HTR-8/SVneo (cell line): ENCODE measurements around the gene METTL15.
"Not testable (repeated sequence)": the region's sequence is repeated elsewhere in the genome, so short reads cannot be mapped to it uniquely, and the experiment has no call there.

Experiments used
- DNase-seq: peaks from one replicate; pipeline ENCODE4 v3.0.0; 2011; ENCODE audit warnings: low spot score, mixed read lengths; ENCODE audit not compliant: insufficient read length
- FAIRE-seq: peaks from 2 replicates; lab custom pipeline; 2011; peaks lifted over from hg19 to GRCh38; lab: Jason Lieb, UNC

Gene METTL15

DNA sequence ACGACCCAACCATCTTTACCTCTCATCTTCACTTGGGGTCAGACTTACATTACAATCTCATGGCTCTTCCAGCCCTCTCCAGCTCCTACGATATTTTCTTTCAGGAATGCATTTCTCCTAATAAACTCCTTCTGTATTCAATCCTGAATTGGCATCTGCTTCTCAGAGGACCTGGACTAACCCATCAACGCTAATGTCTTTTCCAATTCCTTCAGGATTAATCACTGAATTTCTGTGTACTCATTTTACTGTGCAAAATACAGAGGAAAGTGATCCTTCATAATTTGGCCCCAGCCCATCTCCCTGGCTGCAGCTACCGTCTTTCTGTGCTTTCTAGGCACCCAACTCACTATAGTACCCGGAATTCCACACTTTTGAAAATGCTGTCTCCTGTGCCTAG, 239.2 kb downstream of the METTL15 start:
- no peak for DNase-seq
- no peak for FAIRE-seq

DNA sequence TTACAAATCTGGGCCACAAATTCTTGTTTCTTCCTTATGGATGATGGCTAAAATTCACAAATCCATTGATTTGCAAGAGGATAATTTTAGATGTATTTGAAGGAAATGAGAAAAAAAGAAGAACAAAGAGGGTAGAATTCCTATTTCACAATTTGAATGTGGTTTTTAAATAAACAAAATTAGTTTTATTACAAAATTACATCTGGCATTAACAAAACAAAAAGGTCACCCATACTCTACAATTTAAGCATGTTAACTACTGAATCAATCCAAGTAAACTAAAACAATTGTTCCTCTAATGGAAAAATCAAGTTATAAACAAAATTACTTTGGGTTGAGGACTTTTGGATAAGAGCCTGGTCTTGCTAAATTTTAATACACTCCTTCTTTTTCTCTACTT, 242.0 kb downstream of the METTL15 start:
- no peak for FAIRE-seq
- no peak for DNase-seq

DNA sequence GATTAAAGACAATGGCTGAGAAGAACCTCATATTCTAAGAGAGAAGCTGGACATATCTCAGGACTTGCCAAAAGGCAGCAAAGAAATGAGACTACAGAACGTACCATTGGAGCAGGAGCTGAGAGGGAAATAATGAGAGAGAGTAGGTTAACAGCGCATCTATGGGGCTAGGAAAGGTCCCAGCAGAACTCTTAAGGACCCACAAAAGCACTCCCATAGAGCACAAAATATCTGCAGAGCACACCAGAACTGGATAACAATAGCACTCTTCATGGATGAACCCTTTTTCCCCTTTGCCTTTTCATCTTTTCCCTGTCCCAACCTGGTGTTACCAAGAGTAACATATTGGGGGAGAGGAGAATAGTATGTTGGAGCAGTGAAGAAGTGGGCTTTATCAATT, 245.8 kb downstream of the METTL15 start:
- FAIRE-seq (no peak), DNase-seq (no peak)

DNA sequence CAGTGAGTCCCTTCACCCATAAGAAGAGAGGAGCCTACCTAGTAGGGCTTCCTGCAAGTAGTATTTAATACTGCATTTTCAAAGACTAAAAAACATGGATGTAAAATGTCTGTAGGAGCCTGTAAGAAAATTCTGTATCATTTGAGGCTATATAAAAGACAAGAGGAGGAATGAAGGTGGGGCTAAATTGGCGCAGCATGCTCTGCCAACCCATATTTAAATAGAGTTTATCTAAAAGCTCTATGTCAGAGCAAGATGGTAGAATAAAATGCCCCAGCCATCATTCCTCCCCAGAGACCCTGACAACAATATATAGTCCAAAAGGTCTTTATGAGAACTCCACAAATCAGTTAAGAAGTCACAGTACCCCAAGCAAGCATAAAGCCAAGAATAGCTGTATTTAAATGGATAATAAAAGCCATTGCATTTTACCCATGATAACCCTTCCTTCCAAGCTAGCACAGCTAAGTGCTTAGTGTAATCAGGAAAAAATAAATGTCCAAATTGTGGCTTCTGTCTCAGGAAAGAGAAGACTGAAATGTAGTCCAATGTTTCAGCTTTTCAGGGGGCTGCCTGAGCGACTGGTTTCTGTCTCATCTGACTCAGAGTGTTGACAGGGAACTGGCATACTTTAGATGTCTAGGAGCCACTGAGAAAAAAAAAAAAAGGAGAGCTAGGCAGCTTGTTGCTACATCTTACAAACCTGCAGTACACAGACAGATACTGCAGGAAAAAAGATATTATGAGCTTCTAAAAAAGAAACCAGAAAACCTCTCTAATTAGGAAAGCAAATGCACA, 258.6 kb downstream of the METTL15 start:
- FAIRE-seq (no peak), DNase-seq (peak; percentile 23)

DNA sequence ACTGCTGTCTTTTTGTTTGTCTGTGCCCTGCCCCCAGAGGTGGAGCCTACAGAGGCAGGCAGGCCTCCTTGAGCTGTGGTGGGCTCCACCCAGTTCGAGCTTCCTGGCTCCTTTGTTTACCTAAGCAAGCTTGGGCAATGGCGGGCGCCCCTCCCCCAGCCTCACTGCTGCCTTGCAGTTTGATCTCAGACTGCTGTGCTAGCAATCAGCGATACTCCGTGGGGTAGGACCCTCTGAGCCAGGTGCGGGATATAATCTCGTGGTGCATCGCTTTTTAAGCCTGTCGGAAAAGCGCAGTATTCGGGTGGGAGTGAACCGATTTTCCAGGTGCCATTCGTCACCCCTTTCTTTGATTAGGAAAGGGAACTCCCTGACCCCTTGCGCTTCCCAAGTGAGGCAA, 269.9 kb downstream of the METTL15 start:
- not testable (repeated sequence) for DNase-seq, FAIRE-seq
